Adrenal gland (tissue), 12 donors: ENCODE data around the gene PACS2. TPM values are rescaled to one million over a fixed set of nuclear protein-coding genes. Genes with fewer than 3 reads are reported as not detected.

Source experiments
- DNase-seq, 7 donors: peaks; one replicate each; pipeline ENCODE4 v3.0.0-alpha.2; 2019 to 2020
- H3K27ac ChIP-seq, 5 donors: fragments of 200-600 bp; sonication (generic) in 4 of 5; 1 replicate in 3 of 5; 2 replicates in 2 of 5; pipeline versions ENCODE4 v1.5.1 to v1.8.0; 2016 to 2020; ENCODE audit warnings: mild to moderate bottlenecking in 1 of 5
- H3K27me3 ChIP-seq: fragments of 200-600 bp; 2 replicates; pipeline ENCODE4 v1.8.0; 2021
- H3K36me3 ChIP-seq, 2 donors: fragments of 200-600 bp; replicated peaks in 1 of 2; 1 replicate in 1 of 2; 2 replicates in 1 of 2; pipeline versions ENCODE4 v1.5.1 to v1.8.0; 2018 to 2022
- H3K4me1 ChIP-seq, 2 donors: fragments of 200-600 bp; replicated peaks in 1 of 2; 1 replicate in 1 of 2; 2 replicates in 1 of 2; pipeline versions ENCODE4 v1.5.1 to v1.8.0; 2018 to 2021
- H3K4me3 ChIP-seq, 4 donors: fragments of 200-600 bp; sonication (generic) in 3 of 4; one replicate each; pipeline ENCODE4 v1.5.1; 2016 to 2018
- H3K9me3 ChIP-seq, 3 donors: fragments of 200-600 bp; sonication (generic) in 1 of 3; replicated peaks in 1 of 3; 1 replicate in 2 of 3; 2 replicates in 1 of 3; pipeline versions ENCODE4 v1.5.1 to v1.8.0; 2016 to 2021
- CTCF ChIP-seq, 6 experiments: fragments of 450-650 bp in 4 of 6; fragments of 200-600 bp in 2 of 6; sonication (generic) in 1 of 6; IDR thresholded peaks; 1 replicate in 5 of 6; 2 replicates in 1 of 6; pipeline versions ENCODE4 v1.5.1 to v1.8.0; 2016 to 2021; ENCODE audit warnings: antibody characterized with exemption in 6 of 6, mild to moderate bottlenecking in 2 of 6, moderate library complexity in 1 of 6
- POLR2A ChIP-seq, 2 donors: fragments of 450-650 bp; IDR thresholded peaks; one replicate each; pipeline ENCODE4 v1.6.1; 2017; ENCODE audit warnings: antibody characterized with exemption in 2 of 2, mild to moderate bottlenecking in 2 of 2, moderate library complexity in 1 of 2
- WGBS, 4 donors: extraction: QIAGEN DNeasy Blood & Tissue Kit in 2 of 4; methylation state at CpG; one replicate each; pipeline versions ENCODE4 v1.1.5 to v1.1.7; 2013 to 2017; 5-methylcytosine and 5-hydroxymethylcytosine counted together
- intact Hi-C, 2 donors: fragments of 100-400 bp; cut with DNase I; formaldehyde crosslinking; loops; one replicate each; pipeline versions ENCODE4 v1.14.1 to v1.15.0; 2022 to 2023
- polyA plus RNA-seq, 3 donors: library from polyadenylated mRNA; stranded (reverse); fragments of 200-250 nt in 2 of 3; fragments of 350-450 nt in 1 of 3; fragmentation: Illumina TruSeq in 1 of 3; extraction: RNeasy Lipid Tissue Mini Kit (QIAGEN cat#74804) in 1 of 3; gene quantifications; one replicate each; pipeline ENCODE4 v1.2.3, GENCODE V29; 2013 to 2014
- total RNA-seq, 9 donors: library from RNA; depleted of rRNA in 4 of 9; stranded (reverse); fragments of >200 nt in 4 of 9; fragments of 120-200 nt in 1 of 9; fragmentation: NEBNext Ultra II Directional in 1 of 9; extraction: Animal tissue kit (Norgen Biotek cat#: 25700) in 1 of 9; gene quantifications; one replicate each; pipeline versions ENCODE4 v1.1.0 to v1.2.4, GENCODE V29; 2013 to 2023
- donor health status: healthy with polysubstance abuse.
- donor health status: Bipolar disorder and iron deficiency.
- donor health status: DM: yes; HTN: yes; CAD: no.
- donor health status: DM: no; HTN: no; CAD: no.
- donor health status: DM: no; HTN: no; CAD: no.
- donor health status: DM: yes; HTN: yes; CAD: no.

The PACS2 gene
- total and polyA plus RNA-seq, 12 donors, result 19.5 to 221 (median 81.1) TPM

GRCh38 chr14:105394714-105395537 is 80.4 kb downstream of the PACS2 start:
- WGBS, 4 donors, result 84 to 88% (median 86%) methylated on average over 23 to 25 of the region's 25 CpGs
- intact Hi-C loops, result no loop called here
- Histone ChIP-seq H3K27ac (no peak overlapping the region), H3K9me3 (no peaks in the 10 kb centered on the region), H3K4me1 (peaks cover 17 to 19% of the 10 kb centered on the region in 2 donors), H3K27me3 (no peaks in the 10 kb centered on the region), H3K4me3 (no peak overlapping the region), H3K36me3 (no peaks in the 10 kb centered on the region)
- TF ChIP-seq POLR2A (IDR thresholded peaks at IDR 0.05) (no peak), CTCF (IDR thresholded peaks at IDR 0.05) (no peak)
- no peak for DNase-seq

GRCh38 chr14:105395538-105395854 is 80.9 kb downstream of the PACS2 start:
- intact Hi-C loops, result no loop called here
- H3K36me3 ChIP-seq, result no peaks in the 10 kb centered on the region

GRCh38 chr14:105397350-105397931 is 82.9 kb downstream of the PACS2 start:
- Histone ChIP-seq H3K36me3 (no peaks in the 10 kb centered on the region), H3K9me3 (no peaks in the 10 kb centered on the region), H3K27ac (peak overlapping the region in 3 of 5 donors; percentile 70 to 88 (median 83)), H3K4me1 (peaks cover 17 to 19% of the 10 kb centered on the region in 2 donors), H3K4me3 (peak overlapping the region in 1 of 4 donors; percentile 87), H3K27me3 (no peaks in the 10 kb centered on the region)
- intact Hi-C loops, result no loop called here
- TF ChIP-seq POLR2A (IDR thresholded peaks at IDR 0.05) (no peak), CTCF (IDR thresholded peaks at IDR 0.05) (no peak)
- peak in 2 of 7 donors; percentile 8 to 25 for DNase-seq
- 84 to 88% (median 86%) methylated on average over 5 to 13 of the region's 13 CpGs for whole genome bisulfite sequencing, 4 donors

More at GRCh38 chr14:105395538-105395854, 80.9 kb downstream of the PACS2 start:
- no peak for DNase-seq
- TF ChIP-seq POLR2A (IDR thresholded peaks at IDR 0.05) (no peak), CTCF (IDR thresholded peaks at IDR 0.05) (no peak)
- H3K27ac ChIP-seq, result no peak overlapping the region
- 94 to 100% (median 97%) methylated on average over 1 to 8 of the region's 8 CpGs for WGBS, 4 donors
- no peak overlapping the region for H3K4me3 ChIP-seq
- peaks cover 17 to 19% of the 10 kb centered on the region in 2 donors for H3K4me1 ChIP-seq
- H3K9me3 ChIP-seq, result no peaks in the 10 kb centered on the region
- no peaks in the 10 kb centered on the region for H3K27me3 ChIP-seq

DNA sequence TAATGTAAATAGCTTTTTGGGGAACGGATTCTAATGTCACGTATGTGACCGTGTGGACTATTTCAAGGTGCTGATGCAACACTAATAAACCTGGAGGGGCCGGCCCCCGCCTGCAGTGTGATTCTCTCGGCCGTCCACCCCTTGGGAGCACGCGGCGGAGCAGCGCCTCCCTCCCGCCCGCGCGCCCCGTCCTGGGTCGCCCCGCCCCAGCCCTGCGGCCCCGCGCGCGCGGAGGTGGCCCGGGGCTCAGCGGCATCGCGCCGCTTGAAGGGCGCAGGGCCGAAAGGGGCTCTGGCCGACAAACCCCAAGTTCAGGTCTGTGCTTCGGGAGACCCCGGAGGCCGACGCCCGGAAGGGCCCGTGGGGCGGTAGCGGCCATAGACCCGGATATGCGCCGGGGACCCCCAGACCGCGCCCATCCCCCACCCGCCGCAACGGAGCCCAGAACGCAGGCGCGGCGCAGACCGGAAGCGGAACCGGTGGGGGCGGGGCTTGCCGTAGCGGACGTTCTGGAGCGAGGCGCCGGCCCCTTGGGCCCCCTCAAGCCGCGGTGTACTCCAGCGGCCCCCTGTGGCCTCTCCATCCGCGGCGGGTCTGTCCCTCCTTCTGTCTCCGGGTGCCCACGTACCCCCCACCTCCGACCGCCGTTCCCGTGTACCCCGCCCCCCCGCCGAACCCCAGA is 83.6 kb downstream of the PACS2 start, which contains the start of gene TEX22:
Gene TEX22, plus strand, starts transcription at position 495 of the 682 bp plus-strand sequence. CDS start 803 bp downstream, outside the sequence.
- Histone ChIP-seq H3K4me3 (peak within 1 kb of the TSS; percentile 17 to 87 (median 48)), H3K27ac (peak within 1 kb of the TSS in 4 of 5 donors; percentile 53 to 88 (median 76)), H3K4me1 (peaks cover 17 to 19% of the 10 kb centered on the region in 2 donors), H3K36me3 (no peaks in the 10 kb centered on the region), H3K9me3 (no peaks in the 10 kb centered on the region), H3K27me3 (no peaks in the 10 kb centered on the region)
- DNase-seq, result peak; percentile 81 to 92 (median 89)
- intact Hi-C loops, result no loop called here
- TF ChIP-seq CTCF (IDR thresholded peaks at IDR 0.05), result peak in 1 of 6 experiments; percentile 19
- peak in 1 of 2 donors; percentile 30 for TF ChIP-seq POLR2A (IDR thresholded peaks at IDR 0.05)
- 0 to 1% (median 0%) methylated on average over 7 to 77 of the region's 77 CpGs for WGBS, 4 donors
